Pericardium fibroblast (primary cell): Measurements from ENCODE around the gene PROSER3. TPM values are rescaled to one million over a fixed set of nuclear protein-coding genes. Genes with fewer than 3 reads are reported as not detected.

Experiments
- total RNA-seq: library from RNA; depleted of rRNA; stranded (reverse); fragments of >200 nt; gene quantifications from 2 replicates; pipeline ENCODE4 v1.2.3, GENCODE V29; 2015

PROSER3 gene
- total RNA-seq: 5.8 and 7.5 TPM in 2 replicates

DNA sequence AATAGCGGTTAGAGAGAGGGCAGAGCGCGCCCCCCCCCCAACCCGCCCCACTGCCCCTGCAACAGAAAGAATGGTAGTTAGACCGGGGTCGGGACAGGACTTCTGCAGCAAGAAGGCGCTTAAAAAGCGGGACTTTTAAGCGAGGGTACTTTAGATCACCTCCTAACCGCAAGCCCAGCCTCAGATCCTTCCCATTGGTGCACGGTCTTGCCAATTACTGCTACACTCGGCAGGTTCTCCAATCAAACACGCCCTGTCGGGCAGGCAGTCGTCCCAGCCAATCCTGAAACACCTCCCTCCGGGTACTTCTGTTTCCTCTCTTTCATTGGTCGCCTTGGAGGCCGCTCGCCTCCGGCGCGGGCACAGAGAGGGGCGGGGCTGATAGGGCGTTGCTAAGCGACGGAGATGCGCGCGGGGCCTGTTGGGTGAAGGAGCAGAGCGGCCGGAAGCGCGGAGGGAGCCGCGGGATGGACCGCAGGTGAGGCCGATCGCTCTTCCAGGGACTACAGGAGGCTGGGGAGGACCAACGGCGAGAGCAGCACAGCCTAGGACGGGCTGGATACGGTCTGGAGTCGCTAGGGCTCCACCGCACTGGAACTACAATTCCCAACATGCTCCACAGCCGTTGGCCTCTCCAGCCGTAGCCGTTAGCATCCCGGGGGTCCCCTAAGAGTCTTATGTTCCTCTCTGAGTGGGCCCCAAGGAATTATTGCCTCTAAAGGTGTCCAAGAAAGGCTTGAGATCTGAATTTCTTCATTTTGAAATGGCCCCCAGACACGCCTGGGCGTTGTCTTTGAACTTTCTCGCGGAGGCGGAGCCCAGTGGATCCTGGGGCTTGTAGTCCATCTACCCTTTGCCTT is at the start of gene PROSER3:
Gene PROSER3, plus strand, starts transcription at position 428 of the 860 bp plus-strand sequence. Its CDS starts 40 bp downstream, at position 468.

DNA sequence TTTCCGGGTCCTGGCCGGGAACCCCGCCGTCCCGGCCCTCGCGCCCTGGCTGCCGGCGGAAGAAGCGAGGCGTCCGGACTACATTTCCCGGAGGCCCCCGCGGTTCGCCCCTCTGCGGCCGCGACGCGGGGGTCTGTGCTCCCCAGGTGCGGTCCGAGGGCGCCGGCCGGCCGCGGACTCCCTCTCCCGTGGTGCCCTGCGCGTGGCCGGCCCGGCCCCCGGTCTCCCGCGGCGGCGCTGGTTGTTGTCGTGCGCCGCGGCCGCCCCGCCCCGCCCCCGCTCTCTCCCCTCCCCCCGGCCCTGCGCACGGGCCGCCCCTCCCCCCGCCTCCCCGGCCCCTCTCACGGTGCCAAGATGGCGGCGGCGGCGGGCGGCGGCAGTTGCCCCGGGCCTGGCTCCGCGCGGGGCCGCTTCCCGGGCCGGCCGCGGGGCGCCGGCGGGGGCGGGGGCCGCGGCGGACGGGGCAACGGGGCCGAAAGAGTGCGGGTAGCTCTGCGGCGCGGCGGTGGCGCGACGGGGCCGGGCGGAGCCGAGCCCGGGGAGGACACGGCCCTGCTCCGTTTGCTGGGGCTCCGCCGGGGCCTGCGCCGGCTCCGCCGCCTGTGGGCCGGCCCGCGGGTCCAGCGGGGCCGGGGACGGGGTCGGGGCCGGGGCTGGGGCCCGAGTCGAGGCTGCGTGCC is 40.2 kb upstream of the PROSER3 start, which contains the start of gene KMT2B:
Gene KMT2B, plus strand, starts transcription at position 339 of the 680 bp plus-strand sequence. Its CDS starts 16 bp downstream, at position 355.

DNA sequence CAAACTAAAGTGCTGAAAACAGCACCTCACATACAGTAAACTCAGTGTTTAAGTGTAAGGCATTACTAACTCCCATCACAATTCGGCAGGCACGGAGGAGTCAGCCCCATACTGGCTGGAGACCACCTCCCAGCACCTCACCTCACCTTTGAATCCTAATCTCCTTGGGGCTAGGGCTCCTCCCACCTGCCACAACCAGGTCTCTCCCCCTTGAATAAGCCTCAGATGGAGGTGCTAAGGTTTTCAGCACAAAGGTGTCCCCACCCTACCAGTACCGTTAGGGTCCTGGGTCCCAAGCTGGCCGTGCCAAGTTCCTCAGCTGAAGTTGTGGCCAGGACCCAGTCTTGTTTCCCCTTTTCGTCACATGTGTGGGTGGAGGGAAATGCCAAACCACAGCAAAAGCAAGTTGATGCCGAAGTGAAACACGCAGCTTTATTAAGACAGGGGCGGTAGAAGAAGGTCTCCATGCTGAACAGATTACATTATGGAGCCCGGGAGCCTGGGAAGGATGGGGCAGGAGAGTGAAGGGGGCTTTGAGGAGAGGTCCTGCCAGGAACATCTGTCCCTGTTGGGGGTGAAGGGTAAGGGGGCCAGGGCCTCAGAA is 15.8 kb upstream of the PROSER3 start, which contains the start of gene IGFLR1:
Gene IGFLR1, minus strand, starts transcription at position 332 of the 604 bp plus-strand sequence. CDS start 1,272 bp downstream, outside the sequence.

DNA sequence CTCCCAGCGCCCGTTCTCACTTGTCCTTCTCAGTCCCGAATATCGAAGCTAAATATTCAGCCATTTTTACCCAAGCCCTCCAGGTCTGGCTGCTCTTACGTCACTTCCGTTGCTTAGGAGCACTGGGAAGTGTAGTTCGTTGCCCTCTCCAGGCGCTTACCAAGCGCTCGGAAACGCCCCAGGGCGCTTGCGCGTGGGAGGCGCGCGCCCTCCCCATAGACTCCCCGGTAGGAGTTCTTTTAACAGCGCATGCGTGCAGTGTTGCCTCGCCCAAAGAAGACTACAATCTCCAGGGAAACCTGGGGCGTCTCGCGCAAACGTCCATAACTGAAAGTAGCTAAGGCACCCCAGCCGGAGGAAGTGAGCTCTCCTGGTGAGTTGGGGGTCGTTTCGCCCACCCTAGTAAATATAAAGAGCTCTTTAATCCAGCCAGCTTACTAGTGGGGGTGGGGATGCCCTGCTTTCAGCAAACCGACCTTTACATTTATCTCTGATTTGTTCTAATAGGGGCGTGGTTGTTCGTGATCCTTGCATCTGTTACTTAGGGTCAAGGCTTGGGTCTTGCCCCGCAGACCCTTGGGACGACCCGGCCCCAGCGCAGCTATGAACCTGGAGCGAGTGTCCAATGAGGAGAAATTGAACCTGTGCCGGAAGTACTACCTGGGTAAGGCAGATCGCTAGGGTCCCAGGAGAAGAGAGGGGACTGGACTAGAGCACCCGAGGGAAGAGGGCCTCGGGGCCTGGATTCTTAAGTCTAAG is 12.5 kb upstream of the PROSER3 start, which contains the start of the genes PSENEN and U2AF1L4:
Gene PSENEN, plus strand, starts transcription at position 324 of the 759 bp plus-strand sequence. Its CDS starts 280 bp downstream, at position 604.
Gene U2AF1L4, minus strand, starts transcription at position 91 of the 759 bp plus-strand sequence. Its CDS starts 27 bp downstream, at position 64.

DNA sequence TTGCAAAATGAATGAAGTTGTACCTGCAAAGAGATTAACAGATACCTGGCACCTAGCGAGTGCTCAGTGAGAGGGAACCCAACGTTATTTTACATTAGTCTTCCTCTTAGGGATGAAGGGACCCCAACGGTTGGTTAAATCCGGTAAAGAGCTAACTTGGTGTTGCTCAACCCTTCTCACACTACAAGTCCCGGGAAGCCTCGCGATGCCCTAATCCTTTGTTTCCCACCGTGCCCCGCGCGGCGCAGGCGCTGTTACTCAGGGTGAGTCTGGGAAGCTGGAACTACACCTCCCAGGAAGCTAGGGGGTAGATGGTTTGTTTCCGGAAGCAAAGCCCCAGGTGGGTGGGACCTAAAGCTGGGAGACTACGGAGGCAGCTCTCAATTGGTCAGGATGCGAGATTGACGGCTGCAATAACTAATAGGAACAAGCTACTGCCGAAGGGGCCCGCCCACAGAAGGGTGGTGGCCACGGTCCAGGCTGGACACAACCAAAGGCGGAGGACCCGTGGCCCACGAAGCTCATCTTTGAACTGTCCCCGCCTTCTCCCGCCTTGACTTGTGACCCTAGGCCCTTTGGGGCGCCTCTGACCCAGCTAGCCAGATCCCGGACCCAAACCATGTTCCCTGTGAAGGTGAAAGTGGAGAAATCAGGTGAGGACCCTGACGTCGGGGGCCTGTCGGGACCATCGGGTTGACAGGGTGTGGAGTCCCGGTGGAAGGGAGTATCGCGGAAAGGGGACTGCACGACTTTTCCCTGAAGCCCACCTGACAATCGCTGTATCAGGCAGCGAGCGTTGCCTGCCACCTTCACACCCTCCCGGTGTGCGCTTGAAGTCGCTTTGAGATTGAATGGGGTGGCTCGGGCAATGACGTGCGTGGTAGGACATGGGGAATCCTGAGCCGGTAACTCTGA is 9.6 kb upstream of the PROSER3 start, which contains the start of gene LIN37:
Gene LIN37, plus strand, starts transcription at position 471 of the 915 bp plus-strand sequence. Its CDS starts 149 bp downstream, at position 620.

DNA sequence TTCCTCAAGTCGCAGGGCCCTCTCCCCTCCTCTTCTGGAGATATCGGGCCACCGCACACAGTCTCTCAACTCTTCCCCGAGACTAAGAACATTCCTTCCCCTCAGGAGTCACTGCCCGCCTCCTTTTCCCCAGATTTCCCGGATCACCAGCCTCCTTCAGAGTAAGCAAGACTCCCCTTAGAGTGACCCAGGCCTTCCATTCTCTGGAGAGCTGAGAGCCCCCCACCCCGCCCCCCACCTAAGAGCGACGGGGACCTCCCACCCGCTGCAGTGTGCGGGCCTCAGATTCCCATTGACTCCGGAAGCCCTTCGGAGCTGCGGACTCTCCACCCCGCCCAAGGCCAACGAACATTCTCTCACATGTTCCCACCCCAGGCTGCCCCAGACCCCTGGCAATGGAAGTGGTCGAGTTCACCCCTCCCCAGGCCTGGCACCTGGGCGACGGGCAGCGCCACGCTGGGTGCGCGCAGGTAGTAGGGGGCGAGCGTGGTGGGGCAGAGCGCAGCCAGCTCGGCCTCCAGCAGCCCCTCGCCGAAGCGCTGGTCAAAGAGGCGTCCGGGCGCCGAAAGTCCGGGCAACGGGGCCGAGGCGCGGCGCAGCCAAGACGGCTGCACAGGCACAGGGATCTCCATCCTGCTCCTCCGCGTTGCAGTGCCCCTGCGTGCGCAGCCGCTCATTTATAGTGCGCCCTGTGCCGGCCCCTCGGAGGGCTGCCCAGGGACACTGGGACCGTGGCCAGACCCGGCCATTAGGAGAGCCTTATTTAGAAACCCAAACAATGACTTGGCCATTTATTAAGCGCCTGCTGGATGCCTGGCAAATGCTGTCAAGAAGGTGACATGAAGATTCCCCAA is 1.4 kb upstream of the PROSER3 start, which contains the start of gene HSPB6:
Gene HSPB6, minus strand, starts transcription at position 653 of the 854 bp plus-strand sequence. Its CDS starts 21 bp downstream, at position 632.

DNA sequence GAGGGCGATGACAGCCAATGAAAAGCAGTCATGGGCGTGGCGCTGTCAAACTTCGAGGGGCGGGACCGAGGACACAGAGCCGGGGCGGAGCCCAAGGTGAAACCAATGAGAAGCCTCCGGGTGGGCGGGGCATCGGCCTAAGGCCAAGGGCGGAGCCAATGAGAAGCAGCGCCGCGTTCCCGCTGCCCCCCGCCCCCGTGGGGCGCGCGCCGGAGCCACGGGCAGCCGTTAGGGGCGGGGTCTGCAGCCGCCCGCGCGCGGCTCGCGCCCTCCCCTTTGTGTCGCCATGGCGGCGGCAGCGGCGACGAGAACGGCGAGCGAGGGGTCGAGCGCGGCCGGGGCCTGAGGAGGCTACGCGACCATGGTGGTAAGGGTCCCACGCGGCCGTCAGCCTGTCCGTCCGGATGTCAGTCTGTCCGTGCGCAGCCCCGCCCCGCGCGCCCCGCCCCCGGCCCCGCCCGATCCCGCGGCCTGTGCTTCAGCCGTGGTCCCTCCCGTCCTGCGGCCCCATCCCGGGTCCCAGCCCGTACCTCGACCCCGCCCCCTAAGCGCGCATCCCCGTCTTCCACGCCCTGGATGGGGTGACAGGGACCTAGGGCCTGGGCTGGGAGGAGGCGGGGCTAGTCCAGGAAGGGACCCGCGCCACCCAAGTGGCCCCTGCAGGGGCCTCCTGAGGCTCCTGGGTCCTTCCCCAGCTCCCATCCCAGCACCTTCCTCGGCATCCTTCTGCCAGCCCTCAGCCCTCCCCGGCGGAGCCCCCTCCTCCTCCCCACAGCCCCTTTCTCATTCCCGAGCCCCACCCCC is 17.5 kb downstream of the PROSER3 start, which contains the start of gene ARHGAP33:
Gene ARHGAP33, plus strand, starts transcription at position 267 of the 804 bp plus-strand sequence. Its CDS starts 95 bp downstream, at position 362.

DNA sequence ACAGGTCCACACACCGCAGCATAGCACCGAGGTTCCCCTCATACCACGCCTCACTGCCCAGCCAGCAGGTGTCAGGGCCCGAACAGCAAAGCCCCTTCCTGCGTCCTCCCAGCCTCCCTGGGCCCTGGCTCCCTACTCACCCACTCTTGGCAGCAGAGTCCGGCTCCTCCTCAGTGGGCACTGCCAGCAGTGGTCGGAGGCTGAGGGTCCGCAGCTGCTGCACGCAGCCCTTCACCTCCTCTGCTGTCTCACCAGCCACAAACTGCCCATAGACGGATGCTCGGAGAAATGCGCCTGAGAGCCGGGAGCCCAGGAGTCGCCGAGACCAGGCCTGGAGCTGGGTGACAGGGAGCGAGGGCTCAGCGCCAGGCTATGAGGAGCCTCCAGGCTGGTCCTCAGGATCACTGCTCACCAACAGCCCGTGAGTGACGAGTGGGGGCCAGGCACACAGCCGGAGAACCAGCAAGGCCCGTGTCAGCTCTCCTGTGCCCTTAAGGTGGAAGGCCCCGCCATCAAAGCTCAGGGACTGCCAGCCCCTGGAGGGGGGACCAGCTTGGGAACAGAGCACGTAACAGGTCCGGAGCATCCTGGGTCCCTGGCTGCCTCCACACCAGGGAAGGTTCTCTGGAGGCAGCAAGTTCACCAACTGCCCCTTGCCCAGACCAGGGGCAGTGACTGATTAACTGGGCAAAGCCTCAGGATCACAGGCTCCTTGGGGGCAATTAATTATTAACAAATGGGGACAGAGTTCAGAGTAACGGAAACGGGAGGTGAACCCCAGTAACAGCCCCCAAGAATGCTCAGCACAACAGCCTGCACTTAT is 54.5 kb downstream of the PROSER3 start, which contains the start of gene PRODH2:
Gene PRODH2, minus strand, starts transcription at position 626 of the 823 bp plus-strand sequence. Its CDS starts 40 bp downstream, at position 586.

Other genes starting within 250 kb of the PROSER3 start
- gene DMKN, start 244.5 kb upstream of the PROSER3 start, total RNA-seq: 22.8 and 37.0 TPM in 2 replicates
- gene SBSN, start 229.9 kb upstream of the PROSER3 start, total RNA-seq: 0.82 and 11.0 TPM in 2 replicates
- not detected in 2 replicates for gene GAPDHS, start 224.7 kb upstream of the PROSER3 start, total RNA-seq
- 106 and 108 TPM in 2 replicates for gene TMEM147, start 212.6 kb upstream of the PROSER3 start, total RNA-seq
- not detected in 2 replicates for gene ATP4A, start 194.5 kb upstream of the PROSER3 start, total RNA-seq
- not detected in 2 replicates for gene PMIS2, start 172.0 kb upstream of the PROSER3 start, total RNA-seq
- gene HAUS5, start 145.4 kb upstream of the PROSER3 start, total RNA-seq: 6.2 and 7.6 TPM in 2 replicates
- gene RBM42, start 129.1 kb upstream of the PROSER3 start, total RNA-seq: 75.2 and 76.0 TPM in 2 replicates
- gene ETV2, start 116.4 kb upstream of the PROSER3 start, total RNA-seq: 1.2 and 3.4 TPM in 2 replicates
- 325 and 420 TPM in 2 replicates for gene COX6B1, start 109.9 kb upstream of the PROSER3 start, total RNA-seq
- gene UPK1A, start 91.7 kb upstream of the PROSER3 start, total RNA-seq: not detected in 2 replicates
- gene ZBTB32, start 53.6 kb upstream of the PROSER3 start, total RNA-seq: not detected in 2 replicates
- 13.9 and 17.9 TPM in 2 replicates for gene KMT2B, start 40.2 kb upstream of the PROSER3 start, total RNA-seq
- 9.8 and 13.5 TPM in 2 replicates for gene IGFLR1, start 15.7 kb upstream of the PROSER3 start, total RNA-seq
- 11.0 and 18.2 TPM in 2 replicates for gene U2AF1L4, start 12.8 kb upstream of the PROSER3 start, total RNA-seq
- gene PSENEN, start 12.5 kb upstream of the PROSER3 start, total RNA-seq: 39.8 and 52.0 TPM in 2 replicates
- gene LIN37, start 9.6 kb upstream of the PROSER3 start, total RNA-seq: 11.7 and 13.5 TPM in 2 replicates
- 142 and 170 TPM in 2 replicates for gene HSPB6, start 1.1 kb upstream of the PROSER3 start, total RNA-seq
- 3.0 and 6.7 TPM in 2 replicates for gene ARHGAP33, start 17.4 kb downstream of the PROSER3 start, total RNA-seq
- gene PRODH2, start 54.7 kb downstream of the PROSER3 start, total RNA-seq: not detected in 2 replicates
- not detected in 2 replicates for gene NPHS1, start 94.3 kb downstream of the PROSER3 start, total RNA-seq
- 0.17 TPM in 1 of 2 replicates, not detected in the other for gene KIRREL2, start 98.7 kb downstream of the PROSER3 start, total RNA-seq
- gene APLP1, start 110.4 kb downstream of the PROSER3 start, total RNA-seq: 8.9 and 27.8 TPM in 2 replicates
- gene NFKBID, start 142.4 kb downstream of the PROSER3 start, total RNA-seq: 0.34 and 1.5 TPM in 2 replicates
- not detected in 2 replicates for gene HCST, start 144.4 kb downstream of the PROSER3 start, total RNA-seq
- not detected in 2 replicates for gene TYROBP, start 150.1 kb downstream of the PROSER3 start, total RNA-seq
- 8.6 and 9.7 TPM in 2 replicates for gene LRFN3, start 178.2 kb downstream of the PROSER3 start, total RNA-seq
- gene SDHAF1, start 237.0 kb downstream of the PROSER3 start, total RNA-seq: 37.3 and 43.3 TPM in 2 replicates